GM12878 (cell line): Measurements from ENCODE around the gene MTAP. TPM values are rescaled to one million over a fixed set of nuclear protein-coding genes. Genes with fewer than 3 reads are reported as not detected.

Experiments used
- ATAC-seq: fragments of 200-7000 bp; cut with Tn5 transposase; 3 replicates; pipeline ENCODE4 v1.9.1; 2020; ENCODE audit warnings: mild to moderate bottlenecking, moderate library complexity
- BruUV-seq: library from RNA; stranded (reverse); fragments of 400-500 nt; replicated peaks from 2 replicates; lab custom pipeline; 2021; lab: Mats Ljungman, UMichigan
- CTCF ChIA-PET: fragments of 300-600 bp; sonication (Branson Sonifier 250); formaldehyde crosslinking; extraction: SDS; loops from one replicate; lab custom pipeline; 2021; ENCODE audit warnings: inconsistent platforms; lab: Yijun Ruan, JAX
- POLR2A ChIA-PET: fragments of 350-600 bp; formaldehyde crosslinking; extraction: SDS; loops from one replicate; lab custom pipeline; 2021; ENCODE audit warnings: inconsistent platforms; lab: Charles Lee
- RAD21 ChIA-PET: fragments of 300-600 bp; sonication (Branson Sonifier 250); formaldehyde crosslinking; loops from one replicate; lab custom pipeline; 2023; ENCODE audit warnings: antibody characterized with exemption; ENCODE audit not compliant: unreplicated experiment; lab: Charles Lee
- SMC1A ChIA-PET: fragments of 300-600 bp; sonication (Branson Sonifier 250); formaldehyde crosslinking; loops from one replicate; lab custom pipeline; 2023; ENCODE audit not compliant: unreplicated experiment, uncharacterized antibody; lab: Charles Lee
- DNase-seq: peaks from one replicate; pipeline ENCODE4 v3.0.0-alpha.2; 2011; ENCODE audit warnings: low read depth, low spot score
- FAIRE-seq: peaks from 3 replicates; lab custom pipeline; 2011; peaks lifted over from hg19 to GRCh38; lab: Jason Lieb, UNC
- H2AFZ ChIP-seq: 2 replicates; pipeline ENCODE4 v1.6.0; 2011; ENCODE audit warnings: low read depth, low read length, control low read depth; ENCODE audit not compliant: control insufficient read depth
- H3K27ac ChIP-seq: 2 replicates; pipeline ENCODE4 v1.5.1; 2011; ENCODE audit warnings: control low read depth; ENCODE audit not compliant: control insufficient read depth, insufficient read depth
- H3K27me3 ChIP-seq, 2 experiments: replicated peaks in 1 of 2; 2 replicates each; pipeline versions ENCODE4 v1.6.0 to v1.6.1; 2011; ENCODE audit warnings: low read length in 1 of 2; ENCODE audit not compliant: control insufficient read depth in 2 of 2, insufficient read depth in 2 of 2
- H3K36me3 ChIP-seq, 2 experiments: 2 replicates each; pipeline ENCODE4 v1.5.1; 2011; ENCODE audit warnings: low read length in 1 of 2; ENCODE audit not compliant: control insufficient read depth in 2 of 2, insufficient read depth in 2 of 2
- H3K4me1 ChIP-seq: 2 replicates; pipeline ENCODE4 v1.6.1; 2011; ENCODE audit warnings: mild to moderate bottlenecking, low read length, moderate library complexity, mixed read lengths; ENCODE audit not compliant: control insufficient read depth, insufficient read depth
- H3K4me2 ChIP-seq: 2 replicates; pipeline ENCODE4 v1.6.0; 2011; ENCODE audit warnings: control low read depth; ENCODE audit not compliant: control insufficient read depth, insufficient read depth
- H3K4me3 ChIP-seq: fragments of 200-600 bp; sonication (generic); 2 replicates; pipeline ENCODE4 v1.5.1; 2016
- H3K79me2 ChIP-seq: 2 replicates; pipeline ENCODE4 v1.6.0; 2011; ENCODE audit warnings: low read length; ENCODE audit not compliant: control insufficient read depth, insufficient read depth
- H3K9ac ChIP-seq: 2 replicates; pipeline ENCODE4 v1.8.0; 2011; ENCODE audit warnings: low read length, control low read depth, mixed read lengths; ENCODE audit not compliant: control insufficient read depth, insufficient read depth
- H3K9me3 ChIP-seq: replicated peaks from 3 replicates; pipeline ENCODE4 v1.5.1; 2011; ENCODE audit warnings: mild to moderate bottlenecking, low read length; ENCODE audit not compliant: control insufficient read depth, insufficient read depth
- H4K20me1 ChIP-seq: 2 replicates; pipeline ENCODE4 v1.6.0; 2011; ENCODE audit not compliant: control insufficient read depth, insufficient read depth
- EP300 ChIP-seq, 2 experiments: fragments of 150-350 bp in 1 of 2; IDR thresholded peaks; 2 replicates each; pipeline ENCODE4 v1.6.1; 2011 to 2012; ENCODE audit warnings: low read depth in 2 of 2, low read length in 2 of 2, borderline replicate concordance in 1 of 2, improper control_type of control experiment in 1 of 2, inconsistent platforms in 1 of 2; ENCODE audit not compliant: control insufficient read depth in 1 of 2
- HCFC1 ChIP-seq: fragments of 150-350 bp; IDR thresholded peaks from 2 replicates; pipeline ENCODE4 v1.6.1; 2014; ENCODE audit warnings: low read length
- JUNB ChIP-seq: IDR thresholded peaks from 2 replicates; pipeline ENCODE4 v1.6.1; 2016; ENCODE audit warnings: antibody characterized with exemption, mild to moderate bottlenecking
- NFXL1 ChIP-seq: fragments of 450-650 bp; IDR thresholded peaks from 2 replicates; pipeline ENCODE4 v1.6.1; 2017; ENCODE audit warnings: antibody characterized with exemption, mild to moderate bottlenecking, borderline replicate concordance
- NR2F1 ChIP-seq: fragments of 450-650 bp; conservative IDR thresholded peaks from 2 replicates; pipeline ENCODE4 v1.6.1; 2017; ENCODE audit warnings: mild to moderate bottlenecking
- POU2F2 ChIP-seq: IDR thresholded peaks from 3 replicates; pipeline ENCODE4 v1.6.1; 2011; ENCODE audit warnings: low read depth, mild to moderate bottlenecking, low read length, borderline replicate concordance
- RB1 ChIP-seq: fragments of 450-650 bp; formaldehyde crosslinking; IDR thresholded peaks from 2 replicates; pipeline ENCODE4 v1.6.1; 2017; ENCODE audit warnings: mild to moderate bottlenecking, borderline replicate concordance
- RCOR1 ChIP-seq: conservative IDR thresholded peaks from 2 replicates; pipeline ENCODE4 v1.6.1; 2012; ENCODE audit warnings: low read depth, low read length, improper control_type of control experiment
- REST ChIP-seq: IDR thresholded peaks from 2 replicates; pipeline ENCODE4 v1.6.1; 2012; ENCODE audit warnings: mild to moderate bottlenecking, low read depth, low read length
- ZBTB33 ChIP-seq: fragments of 450-650 bp; IDR thresholded peaks from 2 replicates; pipeline ENCODE4 v1.6.1; 2017; ENCODE audit warnings: mild to moderate bottlenecking
- ZNF592 ChIP-seq: fragments of 450-650 bp; IDR thresholded peaks from 2 replicates; pipeline ENCODE4 v1.6.1; 2017; ENCODE audit warnings: mild to moderate bottlenecking, moderate library complexity
- WGBS: methylation state at CpG from one replicate; pipeline ENCODE4 v1.1.6; 2016; ENCODE audit warnings: low lambda C conversion rate; ENCODE audit not compliant: insufficient replicate concordance, insufficient coverage; ENCODE audit errors: missing lambda C conversion rate; 5-methylcytosine and 5-hydroxymethylcytosine counted together
- in situ Hi-C: fragments of 300-500 bp; cut with MboI; formaldehyde crosslinking; loops from 9 replicates; pipeline ENCODE4 v1.14.3; 2018; ENCODE audit warnings: mixed read lengths
- intact Hi-C: fragments of 100-400 bp; cut with micrococcal nuclease; formaldehyde crosslinking; loops from one replicate; pipeline ENCODE4 v1.14.2; 2022; ENCODE audit not compliant: unreplicated experiment
- polyA plus RNA-seq, 11 experiments: library from polyadenylated mRNA; depleted of rRNA in 4 of 11; unstranded in 6 of 11; stranded (reverse) in 5 of 11; fragments of >200 nt; fragmentation: Nextera tagmentation in 4 of 11; fragmentation: Illumina TruSeq in 1 of 11; extraction: Ambion mirVana in 4 of 11; extraction: Trizol in 1 of 11; gene quantifications; 1 replicate in 1 of 11; 2 replicates in 10 of 11; pipeline versions ENCODE4 v1.2.1 to v1.2.3, GENCODE V29; 2011 to 2016; ENCODE audit warnings: inconsistent platforms in 2 of 11, missing spikeins in 2 of 11, low read depth in 1 of 11
- total RNA-seq, 4 experiments: library from RNA; depleted of rRNA in 3 of 4; stranded (reverse); fragments of >200 nt in 3 of 4; fragmentation: Illumina TruSeq in 1 of 4; extraction: Trizol in 1 of 4; gene quantifications; 2 replicates each; pipeline versions ENCODE4 v1.2.1 to v1.2.3, GENCODE V29; 2013 to 2021
- TF ChIP-seq, protein P1 (sequence below), 3 experiments: IDR thresholded peaks in 2 of 3; conservative IDR thresholded peaks in 1 of 3; 2 replicates each; pipeline ENCODE4 v1.5.1; 2011; ENCODE audit warnings: low read depth in 3 of 3, low read length in 3 of 3, mild to moderate bottlenecking in 3 of 3, control low read depth in 2 of 3, moderate library complexity in 2 of 3, inconsistent platforms in 1 of 3, mixed read lengths in 1 of 3; ENCODE audit not compliant: control insufficient read depth in 2 of 3, insufficient read depth in 1 of 3; ENCODE audit errors: extremely low read depth in 1 of 3

Gene MTAP
- total and polyA plus RNA-seq, 10 of the 15 experiments (the other 5 are each of a cell fraction or from before 2014, with no cell fraction given) = 16.4 to 29.9 (median 22.6) TPM

- no peaks in the 10 kb centered on the region for H3K9me3 ChIP-seq
- ChIA-PET POLR2A (no interaction called here), SMC1A (no interaction called here), RAD21 (no interaction called here), CTCF (interaction anchor here (0.5 kb wide), 1 partner anchor 1014 kb away, joined by 3 read pairs; no protein-coding TSS in a partner anchor)
- in situ Hi-C loops (no loop called here), intact Hi-C loops (no loop called here)
- no peaks in the 10 kb centered on the region for H3K36me3 ChIP-seq
- WGBS = 0% methylated on average over 2 of the region's 2 CpGs
- no peaks in the 10 kb centered on the region for H3K79me2 ChIP-seq
- H2AFZ ChIP-seq = no peak overlapping the region
- no peak overlapping the region for H3K27ac ChIP-seq
- H3K4me1 ChIP-seq = no peaks in the 10 kb centered on the region
- FAIRE-seq (no peak), DNase-seq (no peak), ATAC-seq (no peak)
- no peak overlapping the region for H3K4me2 ChIP-seq
- BruUV-seq = no TSS peak
- H3K4me3 ChIP-seq = no peak overlapping the region
- H4K20me1 ChIP-seq = no peaks in the 10 kb centered on the region
- H3K27me3 ChIP-seq = no peaks in the 10 kb centered on the region; a peak in 3 of 4 replicates
- no peak overlapping the region for H3K9ac ChIP-seq
- TF ChIP-seq ZNF592 (no peak), RCOR1 (no peak), NR2F1 (no peak), ZBTB33 (no peak), NFXL1 (no peak), RB1 (no peak), HCFC1 (no peak), POU2F2 (no peak), JUNB (no peak), REST (no peak), EP300 (IDR thresholded peaks at IDR 0.05; ENCODE audit: borderline replicate concordance in 1 of 2, control insufficient read depth in 1 of 2, low read depth in 2 of 2, low read length in 2 of 2) (no peak)
- TF ChIP-seq, protein P1, sequence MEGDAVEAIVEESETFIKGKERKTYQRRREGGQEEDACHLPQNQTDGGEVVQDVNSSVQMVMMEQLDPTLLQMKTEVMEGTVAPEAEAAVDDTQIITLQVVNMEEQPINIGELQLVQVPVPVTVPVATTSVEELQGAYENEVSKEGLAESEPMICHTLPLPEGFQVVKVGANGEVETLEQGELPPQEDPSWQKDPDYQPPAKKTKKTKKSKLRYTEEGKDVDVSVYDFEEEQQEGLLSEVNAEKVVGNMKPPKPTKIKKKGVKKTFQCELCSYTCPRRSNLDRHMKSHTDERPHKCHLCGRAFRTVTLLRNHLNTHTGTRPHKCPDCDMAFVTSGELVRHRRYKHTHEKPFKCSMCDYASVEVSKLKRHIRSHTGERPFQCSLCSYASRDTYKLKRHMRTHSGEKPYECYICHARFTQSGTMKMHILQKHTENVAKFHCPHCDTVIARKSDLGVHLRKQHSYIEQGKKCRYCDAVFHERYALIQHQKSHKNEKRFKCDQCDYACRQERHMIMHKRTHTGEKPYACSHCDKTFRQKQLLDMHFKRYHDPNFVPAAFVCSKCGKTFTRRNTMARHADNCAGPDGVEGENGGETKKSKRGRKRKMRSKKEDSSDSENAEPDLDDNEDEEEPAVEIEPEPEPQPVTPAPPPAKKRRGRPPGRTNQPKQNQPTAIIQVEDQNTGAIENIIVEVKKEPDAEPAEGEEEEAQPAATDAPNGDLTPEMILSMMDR (IDR thresholded peaks at IDR 0.05 in 2 of 3, conservative IDR thresholded peaks at IDR 0.05 in 1 of 3; ENCODE audit: control insufficient read depth in 2 of 3, extremely low read depth in 1 of 3, insufficient read depth in 1 of 3, low read depth in 3 of 3, low read length in 3 of 3) = no peak
Measured at GRCh38 chr9:21766096-21766495, 36.3 kb upstream of the MTAP start.
